Measurements from ENCODE around the gene ZCCHC10.

The ZCCHC10 gene

GRCh38 chr5:133025804-133026663, at the start of gene ZCCHC10:
TSS of gene ZCCHC10 (minus strand) at chr5:133026549. CDS start at chr5:133026537, 12 bp downstream.
- Histone ChIP-seq H3K27ac (ENCODE audit: low read depth, low read length) (peak within 1 kb of the TSS; percentile 80), H3K9ac (ENCODE audit: low read length) (peak within 1 kb of the TSS; percentile 94), H3K9me3 (ENCODE audit: control insufficient read depth, insufficient read depth, low read depth, low read length) (no peaks in the 10 kb centered on the region), H3K4me1 (ENCODE audit: control insufficient read depth, insufficient read depth, low read length) (peaks cover 9% of the 10 kb centered on the region; the same call in 1 of the 2 replicates), H3K36me3 (ENCODE audit: control insufficient read depth, insufficient read depth, low read length) (peaks cover 7% of the 10 kb centered on the region), H3K4me3 (ENCODE audit: low read depth, low read length) (peak within 1 kb of the TSS; percentile 94), H3K27me3 (ENCODE audit: control insufficient read depth, insufficient read depth, low read length) (no peaks in the 10 kb centered on the region)

- Histone ChIP-seq H3K9me3 (ENCODE audit: control insufficient read depth, insufficient read depth, low read depth, low read length) (no peaks in the 10 kb centered on the region), H3K36me3 (ENCODE audit: control insufficient read depth, insufficient read depth, low read length) (peaks cover 82% of the 10 kb centered on the region), H3K27ac (ENCODE audit: low read depth, low read length) (no peak overlapping the region), H3K9ac (ENCODE audit: low read length) (no peak overlapping the region), H3K4me1 (ENCODE audit: control insufficient read depth, insufficient read depth, low read length) (peaks cover 7% of the 10 kb centered on the region; the same call in 1 of the 2 replicates), H3K4me3 (ENCODE audit: low read depth, low read length) (no peak overlapping the region), H3K27me3 (ENCODE audit: control insufficient read depth, insufficient read depth, low read length) (no peaks in the 10 kb centered on the region)
These were observed 49.5 kb upstream of the ZCCHC10 start for GRCh38 chr5:133075572-133076536.

DNA sequence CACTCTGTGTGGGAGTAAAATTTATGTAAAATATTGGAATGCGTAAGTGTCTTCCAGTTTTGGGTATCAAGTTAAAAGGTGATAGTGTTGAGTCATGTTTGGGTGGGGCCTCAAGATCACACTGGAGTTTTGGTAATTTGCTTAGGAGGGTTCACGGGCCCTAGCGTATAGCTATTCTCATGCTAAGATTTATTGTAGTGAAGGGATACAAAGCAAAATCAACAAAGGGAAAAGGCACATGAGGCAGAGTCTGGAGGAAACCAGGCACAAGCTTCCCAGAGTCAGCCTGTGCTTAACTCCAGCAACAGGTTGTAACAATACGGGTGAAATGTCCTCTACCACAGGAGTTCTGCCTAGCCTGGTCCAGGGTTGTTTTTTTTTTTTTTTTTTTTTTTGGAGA, 45.7 kb upstream of the ZCCHC10 start:
- H3K9me3 ChIP-seq (ENCODE audit: control insufficient read depth, insufficient read depth, low read depth, low read length) = no peaks in the 10 kb centered on the region

GRCh38 chr5:133066045-133066444, 39.7 kb upstream of the ZCCHC10 start:
- Histone ChIP-seq H3K4me3 (ENCODE audit: low read depth, low read length) (no peak overlapping the region), H3K27ac (ENCODE audit: low read depth, low read length) (no peak overlapping the region), H3K9me3 (ENCODE audit: control insufficient read depth, insufficient read depth, low read depth, low read length) (no peaks in the 10 kb centered on the region), H3K4me1 (ENCODE audit: control insufficient read depth, insufficient read depth, low read length) (0 out of 2 replicates have a peak, but pooled peaks cover 7% of the 10 kb centered on the region), H3K36me3 (ENCODE audit: control insufficient read depth, insufficient read depth, low read length) (peaks cover 70% of the 10 kb centered on the region), H3K27me3 (ENCODE audit: control insufficient read depth, insufficient read depth, low read length) (no peaks in the 10 kb centered on the region), H3K9ac (ENCODE audit: low read length) (no peak overlapping the region)

More for the DNA sequence above, 45.7 kb upstream of the ZCCHC10 start:
- Histone ChIP-seq H3K9ac (ENCODE audit: low read length) (no peak overlapping the region), H3K4me3 (ENCODE audit: low read depth, low read length) (no peak overlapping the region), H3K27me3 (ENCODE audit: control insufficient read depth, insufficient read depth, low read length) (no peaks in the 10 kb centered on the region), H3K27ac (ENCODE audit: low read depth, low read length) (peak overlapping the region; percentile 48; the same call in 1 of the 2 replicates), H3K4me1 (ENCODE audit: control insufficient read depth, insufficient read depth, low read length) (peaks cover 7% of the 10 kb centered on the region; the same call in 1 of the 2 replicates), H3K36me3 (ENCODE audit: control insufficient read depth, insufficient read depth, low read length) (peaks cover 96% of the 10 kb centered on the region)

DNA sequence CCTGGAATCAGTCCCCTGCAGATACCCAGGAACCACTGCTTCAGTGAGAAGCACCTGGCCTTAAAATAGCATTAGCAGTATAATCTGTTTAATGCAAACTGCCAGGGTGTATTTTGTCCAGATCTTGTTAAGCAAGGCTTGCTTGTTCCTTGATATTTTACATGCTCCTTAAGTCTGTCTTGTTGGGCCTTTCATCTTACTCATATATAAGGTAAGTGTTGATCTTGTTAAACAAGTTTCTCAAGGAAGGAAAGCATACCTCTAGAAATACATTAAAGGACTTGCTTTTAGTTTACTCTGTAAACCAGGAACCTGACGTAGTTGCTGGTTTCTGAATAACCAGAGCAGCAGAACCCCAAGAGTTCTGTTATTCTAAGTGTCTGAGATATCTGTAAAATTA, 39.1 kb upstream of the ZCCHC10 start:
- Histone ChIP-seq H3K27ac (ENCODE audit: low read depth, low read length) (no peak overlapping the region), H3K9me3 (ENCODE audit: control insufficient read depth, insufficient read depth, low read depth, low read length) (no peaks in the 10 kb centered on the region), H3K4me3 (ENCODE audit: low read depth, low read length) (no peak overlapping the region), H3K27me3 (ENCODE audit: control insufficient read depth, insufficient read depth, low read length) (no peaks in the 10 kb centered on the region), H3K4me1 (ENCODE audit: control insufficient read depth, insufficient read depth, low read length) (0 out of 2 replicates have a peak, but pooled peaks cover 7% of the 10 kb centered on the region), H3K9ac (ENCODE audit: low read length) (no peak overlapping the region), H3K36me3 (ENCODE audit: control insufficient read depth, insufficient read depth, low read length) (peaks cover 64% of the 10 kb centered on the region)

GRCh38 chr5:133063965-133064364, 37.6 kb upstream of the ZCCHC10 start:
- Histone ChIP-seq H3K9ac (ENCODE audit: low read length) (no peak overlapping the region), H3K36me3 (ENCODE audit: control insufficient read depth, insufficient read depth, low read length) (peaks cover 49% of the 10 kb centered on the region), H3K27me3 (ENCODE audit: control insufficient read depth, insufficient read depth, low read length) (no peaks in the 10 kb centered on the region), H3K9me3 (ENCODE audit: control insufficient read depth, insufficient read depth, low read depth, low read length) (no peaks in the 10 kb centered on the region), H3K27ac (ENCODE audit: low read depth, low read length) (no peak overlapping the region), H3K4me3 (ENCODE audit: low read depth, low read length) (no peak overlapping the region), H3K4me1 (ENCODE audit: control insufficient read depth, insufficient read depth, low read length) (0 out of 2 replicates have a peak, but pooled peaks cover 7% of the 10 kb centered on the region)

DNA sequence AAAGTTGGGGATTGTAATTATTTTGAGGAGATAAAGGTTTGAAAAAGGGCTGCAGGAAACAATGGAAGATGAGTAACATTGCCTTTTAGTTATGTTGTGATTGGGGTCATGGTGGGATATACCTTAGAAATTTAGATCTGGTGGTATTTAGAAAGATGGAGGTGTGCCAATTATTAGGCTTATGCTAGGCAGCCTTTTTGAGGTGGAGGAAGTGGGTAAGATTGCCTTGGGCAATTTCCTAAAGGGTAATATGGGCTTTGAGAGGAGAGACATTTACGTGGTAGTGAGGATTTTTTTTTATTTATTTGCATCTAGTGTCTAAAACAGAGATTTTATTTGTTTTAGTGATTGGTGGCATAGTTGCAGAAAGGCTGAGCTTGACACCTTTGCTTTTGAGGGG, 35.9 kb upstream of the ZCCHC10 start:
- Histone ChIP-seq H3K4me3 (ENCODE audit: low read depth, low read length) (no peak overlapping the region), H3K27ac (ENCODE audit: low read depth, low read length) (no peak overlapping the region), H3K9ac (ENCODE audit: low read length) (no peak overlapping the region), H3K36me3 (ENCODE audit: control insufficient read depth, insufficient read depth, low read length) (peaks cover 32% of the 10 kb centered on the region), H3K27me3 (ENCODE audit: control insufficient read depth, insufficient read depth, low read length) (no peaks in the 10 kb centered on the region), H3K4me1 (ENCODE audit: control insufficient read depth, insufficient read depth, low read length) (0 out of 2 replicates have a peak, but pooled peaks cover 12% of the 10 kb centered on the region), H3K9me3 (ENCODE audit: control insufficient read depth, insufficient read depth, low read depth, low read length) (no peaks in the 10 kb centered on the region)

- no peaks in the 10 kb centered on the region for H3K27me3 ChIP-seq (ENCODE audit: control insufficient read depth, insufficient read depth, low read length)
- H3K4me3 ChIP-seq (ENCODE audit: low read depth, low read length) = no peak overlapping the region
- H3K4me1 ChIP-seq (ENCODE audit: control insufficient read depth, insufficient read depth, low read length) = peaks cover 16% of the 10 kb centered on the region; the same call in 1 of the 2 replicates
- H3K9ac ChIP-seq (ENCODE audit: low read length) = no peak overlapping the region
- H3K27ac ChIP-seq (ENCODE audit: low read depth, low read length) = no peak overlapping the region
- H3K9me3 ChIP-seq (ENCODE audit: control insufficient read depth, insufficient read depth, low read depth, low read length) = no peaks in the 10 kb centered on the region
- peaks cover 11% of the 10 kb centered on the region for H3K36me3 ChIP-seq (ENCODE audit: control insufficient read depth, insufficient read depth, low read length)
These were observed 33.3 kb upstream of the ZCCHC10 start for GRCh38 chr5:133059621-133060020.

DNA sequence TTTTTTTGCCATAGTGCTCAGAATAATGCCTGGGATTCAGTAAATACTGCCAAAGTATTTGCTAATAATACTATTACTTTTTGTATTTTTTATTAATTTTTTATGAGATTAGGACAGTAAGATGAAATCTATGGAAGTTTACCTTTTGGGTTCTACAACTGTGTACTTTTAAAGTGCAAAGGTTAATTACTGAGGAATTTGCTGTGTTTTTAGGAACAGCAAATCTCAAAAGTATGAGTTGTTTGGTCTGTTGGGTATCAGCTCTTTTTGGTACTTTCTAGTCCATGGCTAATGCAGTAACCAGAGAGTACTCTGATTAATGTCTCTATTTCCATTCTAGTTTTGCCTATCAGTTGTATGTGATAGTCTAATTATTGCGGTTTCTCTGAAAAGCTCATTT, 30.5 kb upstream of the ZCCHC10 start:
- Histone ChIP-seq H3K9me3 (ENCODE audit: control insufficient read depth, insufficient read depth, low read depth, low read length) (no peaks in the 10 kb centered on the region), H3K4me3 (ENCODE audit: low read depth, low read length) (no peak overlapping the region), H3K27me3 (ENCODE audit: control insufficient read depth, insufficient read depth, low read length) (no peaks in the 10 kb centered on the region), H3K9ac (ENCODE audit: low read length) (no peak overlapping the region), H3K36me3 (ENCODE audit: control insufficient read depth, insufficient read depth, low read length) (peaks cover 6% of the 10 kb centered on the region), H3K27ac (ENCODE audit: low read depth, low read length) (no peak overlapping the region), H3K4me1 (ENCODE audit: control insufficient read depth, insufficient read depth, low read length) (peaks cover 9% of the 10 kb centered on the region; the same call in 1 of the 2 replicates)

- H3K27ac ChIP-seq (ENCODE audit: low read depth, low read length) = no peak overlapping the region
- peaks cover 6% of the 10 kb centered on the region for H3K36me3 ChIP-seq (ENCODE audit: control insufficient read depth, insufficient read depth, low read length)
- no peaks in the 10 kb centered on the region for H3K27me3 ChIP-seq (ENCODE audit: control insufficient read depth, insufficient read depth, low read length)
- H3K4me3 ChIP-seq (ENCODE audit: low read depth, low read length) = no peak overlapping the region
- no peaks in the 10 kb centered on the region for H3K9me3 ChIP-seq (ENCODE audit: control insufficient read depth, insufficient read depth, low read depth, low read length)
- H3K4me1 ChIP-seq (ENCODE audit: control insufficient read depth, insufficient read depth, low read length) = peaks cover 13% of the 10 kb centered on the region
- no peak overlapping the region for H3K9ac ChIP-seq (ENCODE audit: low read length)
These were observed 28.5 kb upstream of the ZCCHC10 start for GRCh38 chr5:133054697-133055471.
